Activated T-cell treated with anti-CD3 and anti-CD28 coated beads, Interleukin-2, amount 50 U/mL, for 24 hours (primary cell): ENCODE results near the gene ANKS3.

Experiments
- DNase-seq: peaks from one replicate; pipeline ENCODE4 v3.0.0-alpha.2; 2020
- H3K27ac Mint-ChIP-seq: 2 replicates; pipeline ENCODE4 v1.8.0; 2020; ENCODE audit warnings: mild to moderate bottlenecking, mixed read lengths
- H3K27me3 Mint-ChIP-seq: 2 replicates; pipeline ENCODE4 v1.8.0; 2020; ENCODE audit warnings: mixed read lengths
- H3K36me3 Mint-ChIP-seq: 2 replicates; pipeline ENCODE4 v1.8.0; 2020; ENCODE audit warnings: low read depth, mixed read lengths
- H3K4me1 Mint-ChIP-seq: 2 replicates; pipeline ENCODE4 v1.8.0; 2020; ENCODE audit warnings: low read depth, mixed read lengths
- H3K4me3 Mint-ChIP-seq: 2 replicates; pipeline ENCODE4 v1.8.0; 2020; ENCODE audit warnings: mild to moderate bottlenecking, moderate library complexity, mixed read lengths
- H3K9me3 Mint-ChIP-seq: 2 replicates; pipeline ENCODE4 v1.8.0; 2020; ENCODE audit warnings: mixed read lengths

The ANKS3 gene

GRCh38 chr16:4734063-4734729 is at the start of gene ANKS3, which contains the start of gene DNAAF8:
Gene ANKS3, minus strand, starts transcription at chr16:4734271. Its CDS starts 4,122 bp downstream, at chr16:4730149.
Gene DNAAF8, plus strand, starts transcription at chr16:4734537. Its CDS starts 1,978 bp downstream, at chr16:4736515.
- Mint-ChIP-seq H3K4me3 (peak within 1 kb of the TSS; percentile 89), H3K27me3 (no peaks in the 10 kb centered on the region), H3K9me3 (no peaks in the 10 kb centered on the region), H3K27ac (peak within 1 kb of the TSS; percentile 96), H3K36me3 (peaks cover 26% of the 10 kb centered on the region), H3K4me1 (peaks cover 20% of the 10 kb centered on the region)
- peak; percentile 90 for DNase-seq

GRCh38 chr16:4783251-4783950 is 49.3 kb upstream of the ANKS3 start:
- Mint-ChIP-seq H3K27me3 (no peaks in the 10 kb centered on the region), H3K4me3 (no peak overlapping the region), H3K36me3 (no peaks in the 10 kb centered on the region)

GRCh38 chr16:4780235-4780634 is 46.2 kb upstream of the ANKS3 start:
- Mint-ChIP-seq H3K27me3 (no peaks in the 10 kb centered on the region), H3K36me3 (no peaks in the 10 kb centered on the region), H3K27ac (no peak overlapping the region), H3K4me3 (no peak overlapping the region), H3K4me1 (no peaks in the 10 kb centered on the region), H3K9me3 (no peaks in the 10 kb centered on the region)
- no peak for DNase-seq

More at GRCh38 chr16:4783251-4783950, 49.3 kb upstream of the ANKS3 start:
- Mint-ChIP-seq H3K9me3 (no peaks in the 10 kb centered on the region), H3K27ac (no peak overlapping the region), H3K4me1 (no peaks in the 10 kb centered on the region)
- DNase-seq = no peak

GRCh38 chr16:4778050-4778392 is 44.0 kb upstream of the ANKS3 start:
- Mint-ChIP-seq H3K27ac (no peak overlapping the region), H3K9me3 (no peaks in the 10 kb centered on the region), H3K4me1 (no peaks in the 10 kb centered on the region), H3K36me3 (no peaks in the 10 kb centered on the region), H3K27me3 (no peaks in the 10 kb centered on the region), H3K4me3 (no peak overlapping the region)
- DNase-seq = no peak

- Mint-ChIP-seq H3K9me3 (no peaks in the 10 kb centered on the region), H3K36me3 (no peaks in the 10 kb centered on the region), H3K4me3 (no peak overlapping the region), H3K27me3 (no peaks in the 10 kb centered on the region), H3K4me1 (no peaks in the 10 kb centered on the region), H3K27ac (no peak overlapping the region)
- no peak for DNase-seq
Observed at GRCh38 chr16:4777339-4778049, 43.4 kb upstream of the ANKS3 start.

GRCh38 chr16:4776141-4776705 is 42.2 kb upstream of the ANKS3 start:
- DNase-seq = no peak
- H3K4me1 Mint-ChIP-seq = no peaks in the 10 kb centered on the region
- H3K36me3 Mint-ChIP-seq = no peaks in the 10 kb centered on the region
- no peak overlapping the region for H3K27ac Mint-ChIP-seq
- H3K27me3 Mint-ChIP-seq = no peaks in the 10 kb centered on the region
- no peaks in the 10 kb centered on the region for H3K9me3 Mint-ChIP-seq
- no peak overlapping the region for H3K4me3 Mint-ChIP-seq

- Mint-ChIP-seq H3K4me3 (no peak overlapping the region), H3K27me3 (no peaks in the 10 kb centered on the region), H3K4me1 (no peaks in the 10 kb centered on the region), H3K9me3 (no peaks in the 10 kb centered on the region), H3K27ac (no peak overlapping the region), H3K36me3 (no peaks in the 10 kb centered on the region)
- no peak for DNase-seq
Observed at GRCh38 chr16:4775005-4775404, 40.9 kb upstream of the ANKS3 start.

GRCh38 chr16:4772351-4772750 is 38.3 kb upstream of the ANKS3 start:
- Mint-ChIP-seq H3K4me1 (peaks cover 11% of the 10 kb centered on the region), H3K27ac (no peak overlapping the region), H3K9me3 (no peaks in the 10 kb centered on the region), H3K27me3 (no peaks in the 10 kb centered on the region), H3K4me3 (no peak overlapping the region), H3K36me3 (no peaks in the 10 kb centered on the region)
- no peak for DNase-seq

GRCh38 chr16:4771646-4772045 is 37.6 kb upstream of the ANKS3 start:
- Mint-ChIP-seq H3K4me3 (no peak overlapping the region), H3K4me1 (peaks cover 14% of the 10 kb centered on the region), H3K36me3 (no peaks in the 10 kb centered on the region), H3K27me3 (no peaks in the 10 kb centered on the region), H3K9me3 (no peaks in the 10 kb centered on the region), H3K27ac (no peak overlapping the region)
- no peak for DNase-seq

- Mint-ChIP-seq H3K36me3 (peaks cover 13% of the 10 kb centered on the region), H3K27me3 (no peaks in the 10 kb centered on the region), H3K27ac (no peak overlapping the region), H3K4me1 (peaks cover 29% of the 10 kb centered on the region), H3K4me3 (no peak overlapping the region), H3K9me3 (no peaks in the 10 kb centered on the region)
- no peak for DNase-seq
Observed at GRCh38 chr16:4769306-4769638, 35.2 kb upstream of the ANKS3 start.

GRCh38 chr16:4768549-4769305 is 34.7 kb upstream of the ANKS3 start:
- Mint-ChIP-seq H3K27me3 (no peaks in the 10 kb centered on the region), H3K4me3 (peak overlapping the region; percentile 86), H3K36me3 (peaks cover 18% of the 10 kb centered on the region), H3K4me1 (peaks cover 33% of the 10 kb centered on the region), H3K9me3 (no peaks in the 10 kb centered on the region), H3K27ac (peak overlapping the region; percentile 92)
- peak; percentile 96 for DNase-seq

- H3K4me1 Mint-ChIP-seq = peaks cover 33% of the 10 kb centered on the region
- peak overlapping the region; percentile 86 for H3K4me3 Mint-ChIP-seq
- H3K27me3 Mint-ChIP-seq = no peaks in the 10 kb centered on the region
- peaks cover 25% of the 10 kb centered on the region for H3K36me3 Mint-ChIP-seq
- peak overlapping the region; percentile 92 for H3K27ac Mint-ChIP-seq
- DNase-seq = no peak
- no peaks in the 10 kb centered on the region for H3K9me3 Mint-ChIP-seq
Observed at GRCh38 chr16:4767872-4768548, 33.9 kb upstream of the ANKS3 start.

GRCh38 chr16:4766875-4767628 is 33.0 kb upstream of the ANKS3 start, which contains the start of gene ZNF500:
Gene ZNF500, minus strand, starts transcription at chr16:4767162. Its CDS starts 1,184 bp downstream, at chr16:4765978.
- Mint-ChIP-seq H3K36me3 (peaks cover 35% of the 10 kb centered on the region), H3K9me3 (no peaks in the 10 kb centered on the region), H3K4me1 (peaks cover 33% of the 10 kb centered on the region), H3K27me3 (no peaks in the 10 kb centered on the region), H3K4me3 (peak within 1 kb of the TSS; percentile 86), H3K27ac (peak within 1 kb of the TSS; percentile 92)
- peak; percentile 100 for DNase-seq
